HepG2 (cell line): ENCODE data around the gene MSH3. TPM values are rescaled to one million over a fixed set of nuclear protein-coding genes. Genes with fewer than 3 reads are reported as not detected.
A peak's percentile ranks its signal among the peaks of the same experiment; 100 is the strongest.

Experiments
- CBX5 ChIP-seq: sonication (generic); formaldehyde crosslinking; IDR thresholded peaks from 2 replicates; pipeline ENCODE4 v1.4.0; 2020; ENCODE audit warnings: missing genetic modification reagents, borderline replicate concordance
- CEBPB ChIP-seq: IDR thresholded peaks from 2 replicates; pipeline ENCODE4 v1.6.1; 2011; ENCODE audit warnings: low read depth, low read length, improper control_type of control experiment, borderline replicate concordance
- CEBPG ChIP-seq: IDR thresholded peaks from 2 replicates; pipeline ENCODE4 v1.6.1; 2016
- FIP1L1 ChIP-seq: fragments of 200-400 bp; formaldehyde crosslinking; IDR thresholded peaks from 2 replicates; pipeline ENCODE4 v1.6.1; 2018; ENCODE audit warnings: low read depth, mild to moderate bottlenecking, low read length, moderate library complexity, borderline replicate concordance; ENCODE audit not compliant: insufficient read depth
- GATA4 ChIP-seq: sonication (generic); IDR thresholded peaks from 2 replicates; pipeline ENCODE4 v1.6.1; 2016; ENCODE audit warnings: antibody characterized with exemption, low read depth, borderline replicate concordance
- GATAD2A ChIP-seq: IDR thresholded peaks from 2 replicates; pipeline ENCODE4 v1.6.1; 2016
- HMG20A ChIP-seq: IDR thresholded peaks from 2 replicates; pipeline ENCODE4 v1.6.1; 2016; ENCODE audit warnings: borderline replicate concordance
- HNRNPL ChIP-seq: fragments of 200-400 bp; formaldehyde crosslinking; IDR thresholded peaks from 2 replicates; pipeline ENCODE4 v1.6.1; 2017; ENCODE audit warnings: mild to moderate bottlenecking, low read depth, low read length
- HOXA9 ChIP-seq: sonication (generic); formaldehyde crosslinking; IDR thresholded peaks from 2 replicates; pipeline ENCODE4 v1.8.1; 2022; ENCODE audit warnings: missing genetic modification reagents, mild to moderate bottlenecking, moderate library complexity, borderline replicate concordance
- MXI1 ChIP-seq: IDR thresholded peaks from 3 replicates; pipeline ENCODE4 v1.6.1; 2012; ENCODE audit warnings: low read depth, low read length, inconsistent platforms, borderline replicate concordance
- MYC ChIP-seq: sonication (generic); formaldehyde crosslinking; IDR thresholded peaks from 2 replicates; pipeline ENCODE4 v1.9.0; 2021; ENCODE audit warnings: missing genetic modification reagents, borderline replicate concordance
- NFE2L2 ChIP-seq: fragments of 150-350 bp; IDR thresholded peaks from 2 replicates; pipeline ENCODE4 v1.6.1; 2014; ENCODE audit warnings: low read length
- NR2C2 ChIP-seq: sonication (generic); formaldehyde crosslinking; IDR thresholded peaks from 2 replicates; pipeline ENCODE4 v1.4.0; 2020; ENCODE audit warnings: missing genetic modification reagents, mild to moderate bottlenecking, moderate library complexity, borderline replicate concordance
- PAXIP1 ChIP-seq: sonication (generic); formaldehyde crosslinking; conservative IDR thresholded peaks from 2 replicates; pipeline ENCODE4 v1.4.0; 2020; ENCODE audit warnings: mild to moderate bottlenecking, missing genetic modification reagents, moderate library complexity
- SALL1 ChIP-seq: sonication (generic); formaldehyde crosslinking; IDR thresholded peaks from 2 replicates; pipeline ENCODE4 v1.8.0; 2022; ENCODE audit warnings: mild to moderate bottlenecking, missing genetic modification reagents
- TGIF2 ChIP-seq: IDR thresholded peaks from 2 replicates; pipeline ENCODE4 v1.6.1; 2016; ENCODE audit warnings: control low read depth, missing compliant biosample characterization
- THAP11 ChIP-seq: IDR thresholded peaks from 2 replicates; pipeline ENCODE4 v1.6.1; 2016; ENCODE audit warnings: missing biosample characterization, missing genetic modification reagents
- ZFX ChIP-seq: sonication (generic); formaldehyde crosslinking; IDR thresholded peaks from 2 replicates; pipeline ENCODE4 v1.4.0; 2020; ENCODE audit warnings: mild to moderate bottlenecking, low read depth, missing genetic modification reagents, moderate library complexity
- ZNF230 ChIP-seq: sonication (generic); formaldehyde crosslinking; IDR thresholded peaks from 2 replicates; pipeline ENCODE4 v1.4.0; 2020; ENCODE audit warnings: mild to moderate bottlenecking, missing genetic modification reagents
- ZNF3 ChIP-seq: IDR thresholded peaks from 2 replicates; pipeline ENCODE4 v1.7.0; 2017; ENCODE audit warnings: inconsistent platforms
- ZNF563 ChIP-seq: sonication (generic); formaldehyde crosslinking; IDR thresholded peaks from 2 replicates; pipeline ENCODE4 v1.8.0; 2022; ENCODE audit warnings: mild to moderate bottlenecking, moderate library complexity, missing genetic modification reagents
- ZNF607 ChIP-seq: sonication (generic); formaldehyde crosslinking; IDR thresholded peaks from 2 replicates; pipeline ENCODE4 v1.5.1; 2020; ENCODE audit warnings: missing genetic modification reagents, mild to moderate bottlenecking, borderline replicate concordance
- polyA plus RNA-seq, 8 experiments: library from polyadenylated mRNA; depleted of rRNA in 3 of 8; stranded (reverse) in 7 of 8; unstranded in 1 of 8; fragments of >200 nt; fragmentation: Illumina TruSeq in 4 of 8; extraction: Trizol in 4 of 8; gene quantifications; 2 replicates each; pipeline versions ENCODE4 v1.2.1 to v1.2.3, GENCODE V29; 2011 to 2016; ENCODE audit warnings: low read depth in 4 of 8, missing spikeins in 1 of 8, mixed read lengths in 1 of 8; ENCODE audit not compliant: insufficient read depth in 1 of 8
- total RNA-seq, 5 experiments: library from RNA; depleted of rRNA; stranded (reverse); fragments of >200 nt; fragmentation: Illumina TruSeq; extraction: Trizol; gene quantifications; 2 replicates each; pipeline ENCODE4 v1.2.3, GENCODE V29; 2016; ENCODE audit warnings: low read depth in 1 of 5
- TF ChIP-seq, protein P1 (sequence below): IDR thresholded peaks from 2 replicates; pipeline ENCODE4 v1.6.1; 2016; ENCODE audit warnings: control low read depth
- TF ChIP-seq, protein P2 (sequence below): sonication (generic); formaldehyde crosslinking; IDR thresholded peaks from 2 replicates; pipeline ENCODE4 v1.9.0; 2022; ENCODE audit warnings: low read depth, missing genetic modification reagents

The MSH3 gene
- total and polyA plus RNA-seq, 2 of the 13 experiments (the other 11 are each of a cell fraction or from before 2014, with no cell fraction given), result 4.0 to 16.4 TPM

DNA sequence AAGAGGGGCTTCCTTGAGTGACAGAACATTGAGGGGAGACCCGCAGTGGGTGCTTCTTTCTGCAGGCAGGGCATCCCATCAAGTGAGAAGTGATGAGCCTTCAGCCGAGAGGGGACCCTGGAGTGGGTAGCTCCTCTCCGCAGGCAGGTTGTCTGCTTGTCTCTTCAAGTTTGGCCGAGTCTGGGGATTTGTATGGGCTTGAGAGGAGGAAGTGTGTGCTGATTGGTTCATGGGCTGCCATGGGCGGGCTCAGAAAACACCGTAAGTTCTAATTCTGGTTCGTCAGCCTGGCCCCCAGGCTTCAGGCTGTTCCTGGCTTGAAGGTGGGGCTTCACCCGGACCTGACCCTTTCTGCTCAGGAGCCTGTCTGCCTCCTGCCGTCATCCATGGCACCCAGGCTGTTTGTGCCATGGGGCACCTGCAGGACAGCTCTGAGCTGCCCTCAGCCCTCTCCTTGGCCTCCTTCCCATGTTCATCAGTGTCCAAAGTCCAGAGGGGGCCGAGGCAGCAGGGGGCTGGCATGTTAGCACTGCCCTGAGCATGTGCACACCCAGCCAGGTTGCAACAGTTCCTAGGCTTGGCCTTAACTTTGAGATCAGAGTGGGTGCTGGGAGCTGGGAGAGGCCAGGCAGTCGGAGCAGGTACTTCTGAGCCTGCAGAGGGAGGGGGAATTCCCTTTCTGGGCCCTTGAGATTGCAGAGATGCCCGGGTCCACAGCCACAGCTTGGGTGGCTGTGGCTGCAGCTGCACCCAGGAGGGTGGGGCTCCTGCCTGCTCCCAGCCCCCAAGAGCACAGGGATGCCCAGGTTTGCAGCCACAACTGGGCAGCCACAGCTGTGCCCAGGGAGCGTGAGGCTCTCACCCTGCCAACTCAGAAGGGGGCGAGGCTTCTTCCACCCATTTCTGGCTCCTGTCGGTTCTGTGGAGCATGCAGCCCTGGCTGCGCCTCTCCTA is 13.8 kb downstream of the MSH3 start (continued):
- TF ChIP-seq, protein P1, sequence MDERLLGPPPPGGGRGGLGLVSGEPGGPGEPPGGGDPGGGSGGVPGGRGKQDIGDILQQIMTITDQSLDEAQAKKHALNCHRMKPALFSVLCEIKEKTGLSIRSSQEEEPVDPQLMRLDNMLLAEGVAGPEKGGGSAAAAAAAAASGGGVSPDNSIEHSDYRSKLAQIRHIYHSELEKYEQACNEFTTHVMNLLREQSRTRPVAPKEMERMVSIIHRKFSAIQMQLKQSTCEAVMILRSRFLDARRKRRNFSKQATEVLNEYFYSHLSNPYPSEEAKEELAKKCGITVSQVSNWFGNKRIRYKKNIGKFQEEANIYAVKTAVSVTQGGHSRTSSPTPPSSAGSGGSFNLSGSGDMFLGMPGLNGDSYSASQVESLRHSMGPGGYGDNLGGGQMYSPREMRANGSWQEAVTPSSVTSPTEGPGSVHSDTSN, result 0 out of 2 replicates have a peak, but pooled peaks have one; percentile 21
- TF ChIP-seq NR2C2 (CRISPR knock-in tag) (peak; percentile 38; the same call in 1 of the 2 replicates), HOXA9 (CRISPR knock-in tag) (no peak), ZNF563 (CRISPR knock-in tag) (0 out of 2 replicates have a peak, but pooled peaks have one; percentile 9), ZFX (CRISPR knock-in tag) (0 out of 2 replicates have a peak, but pooled peaks have one; percentile 20), NFE2L2 (no peak), HMG20A (CRISPR knock-in tag) (no peak), ZNF3 (CRISPR knock-in tag) (no peak), ZNF230 (CRISPR knock-in tag) (peak; percentile 59; the same call in 1 of the 2 replicates), ZNF607 (CRISPR knock-in tag) (no peak), FIP1L1 (no peak), SALL1 (CRISPR knock-in tag) (peak; percentile 58), MYC (peak; percentile 29; the same call in 1 of the 2 replicates), MXI1 (peak; percentile 13; the same call in 1 of the 3 replicates), CEBPG (CRISPR knock-in tag) (peak; percentile 14; the same call in 1 of the 2 replicates), GATAD2A (CRISPR knock-in tag) (peak; percentile 72), TGIF2 (CRISPR knock-in tag) (peak; percentile 58; the same call in 1 of the 2 replicates), CBX5 (CRISPR knock-in tag) (0 out of 2 replicates have a peak, but pooled peaks have one; percentile 24), GATA4 (no peak), THAP11 (peak; percentile 37; the same call in 1 of the 2 replicates), PAXIP1 (CRISPR knock-in tag) (peak; percentile 67; the same call in 1 of the 2 replicates), CEBPB (peak; percentile 51; the same call in 1 of the 2 replicates), HNRNPL (peak; percentile 87)
- TF ChIP-seq, protein P2, sequence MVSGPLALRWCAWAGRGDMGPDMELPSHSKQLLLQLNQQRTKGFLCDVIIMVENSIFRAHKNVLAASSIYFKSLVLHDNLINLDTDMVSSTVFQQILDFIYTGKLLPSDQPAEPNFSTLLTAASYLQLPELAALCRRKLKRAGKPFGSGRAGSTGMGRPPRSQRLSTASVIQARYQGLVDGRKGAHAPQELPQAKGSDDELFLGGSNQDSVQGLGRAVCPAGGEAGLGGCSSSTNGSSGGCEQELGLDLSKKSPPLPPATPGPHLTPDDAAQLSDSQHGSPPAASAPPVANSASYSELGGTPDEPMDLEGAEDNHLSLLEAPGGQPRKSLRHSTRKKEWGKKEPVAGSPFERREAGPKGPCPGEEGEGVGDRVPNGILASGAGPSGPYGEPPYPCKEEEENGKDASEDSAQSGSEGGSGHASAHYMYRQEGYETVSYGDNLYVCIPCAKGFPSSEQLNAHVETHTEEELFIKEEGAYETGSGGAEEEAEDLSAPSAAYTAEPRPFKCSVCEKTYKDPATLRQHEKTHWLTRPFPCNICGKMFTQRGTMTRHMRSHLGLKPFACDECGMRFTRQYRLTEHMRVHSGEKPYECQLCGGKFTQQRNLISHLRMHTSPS (CRISPR knock-in tag), result peak; percentile 43; the same call in 1 of the 2 replicates
